Measurements from ENCODE around the gene NFIA.
"Not testable (repeated sequence)": the region's sequence is repeated elsewhere in the genome, so short reads cannot be mapped to it uniquely, and the experiment has no call there.

Gene NFIA

GRCh38 chr1:61255358-61255703, 173.0 kb downstream of the NFIA start:
- DNase-seq, result no peak

- DNase-seq, result no peak
Measured at GRCh38 chr1:61259379-61260148, 177.2 kb downstream of the NFIA start.

GRCh38 chr1:61260171-61260570, 177.8 kb downstream of the NFIA start:
- no peak for DNase-seq

- no peak for DNase-seq
Measured at GRCh38 chr1:61261595-61261994, 179.2 kb downstream of the NFIA start.

- DNase-seq, result no peak
Measured at GRCh38 chr1:61263905-61264824, 181.8 kb downstream of the NFIA start.

GRCh38 chr1:61264825-61265242, 182.5 kb downstream of the NFIA start:
- DNase-seq, result no peak

- DNase-seq, result no peak
Measured at GRCh38 chr1:61265665-61266064, 183.3 kb downstream of the NFIA start.

- DNase-seq, result no peak
Measured at GRCh38 chr1:61266738-61267137, 184.4 kb downstream of the NFIA start.

- no peak for DNase-seq
Measured at GRCh38 chr1:61268546-61269240, 186.3 kb downstream of the NFIA start.

- DNase-seq, result no peak
Measured at GRCh38 chr1:61269602-61270001, 187.2 kb downstream of the NFIA start.

GRCh38 chr1:61270107-61270506, 187.7 kb downstream of the NFIA start:
- no peak for DNase-seq

- DNase-seq, result peak in 1 of 2 experiments; percentile 3
Measured at GRCh38 chr1:61270761-61271411, 188.5 kb downstream of the NFIA start.

GRCh38 chr1:61271412-61271789, 189.0 kb downstream of the NFIA start:
- no peak for DNase-seq

GRCh38 chr1:61273167-61273705, 190.9 kb downstream of the NFIA start:
- DNase-seq, result no peak

GRCh38 chr1:61273861-61274260, 191.5 kb downstream of the NFIA start:
- DNase-seq, result no peak

GRCh38 chr1:61274939-61275338, 192.6 kb downstream of the NFIA start:
- no peak for DNase-seq

GRCh38 chr1:61276246-61276645, 193.9 kb downstream of the NFIA start:
- DNase-seq, result no peak

GRCh38 chr1:61277121-61277690, 194.8 kb downstream of the NFIA start:
- DNase-seq, result no peak

- not testable (repeated sequence) for DNase-seq
Measured at GRCh38 chr1:61278503-61278902, 196.1 kb downstream of the NFIA start.

GRCh38 chr1:61278966-61279365, 196.6 kb downstream of the NFIA start:
- DNase-seq, result no peak

- no peak for DNase-seq
Measured at GRCh38 chr1:61279570-61279969, 197.2 kb downstream of the NFIA start.

GRCh38 chr1:61280452-61280851, 198.1 kb downstream of the NFIA start:
- DNase-seq, result no peak
